H9 (cell line): Measurements from ENCODE around the gene HRH1. TPM values are rescaled to one million over a fixed set of nuclear protein-coding genes. Genes with fewer than 3 reads are reported as not detected.

Experiments used
- DNase-seq: peaks from one replicate; pipeline ENCODE4 v3.0.0-alpha.2; 2017
- H2AFZ ChIP-seq: one replicate; pipeline ENCODE4 v1.6.1; 2013; ENCODE audit warnings: mild to moderate bottlenecking, low read length, control low read depth, moderate library complexity
- H2AK5ac ChIP-seq: 2 replicates; pipeline ENCODE4 v1.6.1; 2013; ENCODE audit warnings: low read length, control low read depth, mixed read lengths; ENCODE audit not compliant: insufficient read length
- H2BK120ac ChIP-seq: one replicate; pipeline ENCODE4 v1.6.1; 2013; ENCODE audit warnings: low read depth, mild to moderate bottlenecking, low read length, control low read depth, inconsistent platforms; ENCODE audit not compliant: poor library complexity, severe bottlenecking
- H2BK12ac ChIP-seq: 2 replicates; pipeline ENCODE4 v1.6.1; 2013; ENCODE audit warnings: low read length, control low read depth, mixed read lengths, low read depth; ENCODE audit not compliant: insufficient read length
- H2BK15ac ChIP-seq: 2 replicates; pipeline ENCODE4 v1.6.1; 2013; ENCODE audit warnings: low read depth, low read length, control low read depth
- H2BK20ac ChIP-seq: one replicate; pipeline ENCODE4 v1.6.1; 2013; ENCODE audit warnings: low read depth, mild to moderate bottlenecking, low read length, control low read depth, inconsistent platforms; ENCODE audit not compliant: poor library complexity, severe bottlenecking
- H2BK5ac ChIP-seq: 2 replicates; pipeline ENCODE4 v1.6.1; 2013; ENCODE audit warnings: low read length, control low read depth, mixed read lengths; ENCODE audit not compliant: insufficient read length
- H3K14ac ChIP-seq: 2 replicates; pipeline ENCODE4 v1.6.1; 2013; ENCODE audit warnings: low read length, control low read depth; ENCODE audit not compliant: insufficient read depth
- H3K18ac ChIP-seq: 2 replicates; pipeline ENCODE4 v1.6.1; 2013; ENCODE audit warnings: low read depth, mild to moderate bottlenecking, mixed read lengths, low read length, control low read depth; ENCODE audit not compliant: insufficient read length
- H3K23ac ChIP-seq: 2 replicates; pipeline ENCODE4 v1.6.1; 2013; ENCODE audit warnings: low read length, control low read depth, mixed read lengths, low read depth; ENCODE audit not compliant: insufficient read length
- H3K23me2 ChIP-seq: 2 replicates; pipeline ENCODE4 v1.6.1; 2013; ENCODE audit warnings: low read depth, mild to moderate bottlenecking, mixed read lengths, low read length, control low read depth; ENCODE audit not compliant: insufficient read length, poor library complexity, severe bottlenecking
- H3K27ac ChIP-seq: 2 replicates; pipeline ENCODE4 v1.5.1; 2013; ENCODE audit warnings: low read length, control low read depth, mixed read lengths, low read depth; ENCODE audit not compliant: insufficient read length
- H3K27me3 ChIP-seq: 2 replicates; pipeline ENCODE4 v1.6.1; 2013; ENCODE audit warnings: low read length, control low read depth, inconsistent platforms; ENCODE audit not compliant: insufficient read depth
- H3K4ac ChIP-seq: 2 replicates; pipeline ENCODE4 v1.6.1; 2013; ENCODE audit warnings: low read depth, mild to moderate bottlenecking, control low read depth, inconsistent platforms, low read length, moderate library complexity
- H3K4me1 ChIP-seq: 2 replicates; pipeline ENCODE4 v1.6.1; 2013; ENCODE audit warnings: low read length, control low read depth, inconsistent platforms; ENCODE audit not compliant: insufficient read depth
- H3K4me2 ChIP-seq: 2 replicates; pipeline ENCODE4 v1.6.1; 2013; ENCODE audit warnings: low read length, control low read depth, mixed read lengths; ENCODE audit not compliant: insufficient read length, insufficient read depth
- H3K56ac ChIP-seq: 2 replicates; pipeline ENCODE4 v1.6.1; 2013; ENCODE audit warnings: low read depth, mild to moderate bottlenecking, mixed read lengths, low read length, control low read depth; ENCODE audit not compliant: insufficient read length
- H3K79me1 ChIP-seq: 2 replicates; pipeline ENCODE4 v1.6.1; 2013; ENCODE audit warnings: low read depth, mild to moderate bottlenecking, moderate library complexity, low read length, control low read depth, inconsistent platforms; ENCODE audit not compliant: insufficient read depth, poor library complexity, severe bottlenecking
- H3K79me2 ChIP-seq: 2 replicates; pipeline ENCODE4 v1.6.1; 2013; ENCODE audit warnings: low read length, control low read depth, inconsistent platforms; ENCODE audit not compliant: insufficient read depth
- H3K9ac ChIP-seq: 2 replicates; pipeline ENCODE4 v1.6.1; 2013; ENCODE audit warnings: low read length, control low read depth, mixed read lengths; ENCODE audit not compliant: insufficient read length; ENCODE audit errors: extremely low read depth
- H3K9me3 ChIP-seq: one replicate; pipeline ENCODE4 v1.6.1; 2013; ENCODE audit warnings: low read depth, low read length, inconsistent platforms; ENCODE audit not compliant: control insufficient read depth
- H3T11ph ChIP-seq: one replicate; pipeline ENCODE4 v1.6.1; 2013; ENCODE audit warnings: mild to moderate bottlenecking, low read length, control low read depth, inconsistent platforms
- H4K20me1 ChIP-seq: one replicate; pipeline ENCODE4 v1.6.1; 2013; ENCODE audit not compliant: control insufficient read depth, insufficient read length, insufficient read depth
- H4K5ac ChIP-seq: 2 replicates; pipeline ENCODE4 v1.6.1; 2013; ENCODE audit warnings: low read depth, mild to moderate bottlenecking, mixed read lengths, low read length, control low read depth; ENCODE audit not compliant: insufficient read length
- H4K8ac ChIP-seq: replicated peaks from 2 replicates; pipeline ENCODE4 v1.6.1; 2013; ENCODE audit warnings: low read length, control low read depth, mixed read lengths, low read depth; ENCODE audit not compliant: insufficient read length
- H4K91ac ChIP-seq: 2 replicates; pipeline ENCODE4 v1.6.1; 2013; ENCODE audit warnings: low read depth, mild to moderate bottlenecking, moderate library complexity, mixed read lengths, low read length, control low read depth; ENCODE audit not compliant: insufficient read length
- H3K27ac Mint-ChIP-seq, 3 experiments: 2 replicates in 2 of 3; 3 replicates in 1 of 3; pipeline ENCODE4 v1.8.0; 2020 to 2021; ENCODE audit warnings: mixed read lengths in 3 of 3, mild to moderate bottlenecking in 1 of 3, moderate library complexity in 1 of 3
- H3K27me3 Mint-ChIP-seq: 2 replicates; pipeline ENCODE4 v1.8.0; 2021; ENCODE audit warnings: low read depth, mild to moderate bottlenecking, moderate library complexity, mixed read lengths
- H3K36me3 Mint-ChIP-seq, 3 experiments: 2 replicates in 2 of 3; 3 replicates in 1 of 3; pipeline ENCODE4 v1.8.0; 2020 to 2021; ENCODE audit warnings: low read depth in 3 of 3, mixed read lengths in 3 of 3; ENCODE audit not compliant: insufficient read depth in 1 of 3
- H3K4me1 Mint-ChIP-seq, 2 experiments: 2 replicates each; pipeline ENCODE4 v1.8.0; 2020; ENCODE audit warnings: mixed read lengths in 2 of 2
- H3K4me3 Mint-ChIP-seq, 2 experiments: 2 replicates in 1 of 2; 3 replicates in 1 of 2; pipeline ENCODE4 v1.8.0; 2020 to 2021; ENCODE audit warnings: mild to moderate bottlenecking in 2 of 2, mixed read lengths in 2 of 2, moderate library complexity in 1 of 2
- H3K9me3 Mint-ChIP-seq, 2 experiments: 2 replicates in 1 of 2; 3 replicates in 1 of 2; pipeline ENCODE4 v1.8.0; 2020; ENCODE audit warnings: mild to moderate bottlenecking in 2 of 2, mixed read lengths in 2 of 2, moderate library complexity in 1 of 2
- WGBS: extraction: QIAGEN DNeasy Blood & Tissue Kit; methylation state at CpG from one replicate; pipeline ENCODE4 v1.1.7; 2013; ENCODE audit warnings: missing lambda C conversion rate, low lambda C conversion rate, mixed read lengths; ENCODE audit not compliant: insufficient read length; ENCODE audit errors: extremely low coverage; 5-methylcytosine and 5-hydroxymethylcytosine counted together
- total RNA-seq: library from RNA; stranded (reverse); gene quantifications from 2 replicates; pipeline ENCODE4 v1.2.1, GENCODE V29; 2021
- TF ChIP-seq, protein P1 (sequence below): fragments of 200-600 bp; sonication (generic); conservative IDR thresholded peaks from 3 replicates; pipeline ENCODE4 v1.8.0; 2021; ENCODE audit warnings: antibody characterized with exemption, mild to moderate bottlenecking

The HRH1 gene
- total RNA-seq, 1 experiment from 2014 or later, result 0.74 TPM

DNA sequence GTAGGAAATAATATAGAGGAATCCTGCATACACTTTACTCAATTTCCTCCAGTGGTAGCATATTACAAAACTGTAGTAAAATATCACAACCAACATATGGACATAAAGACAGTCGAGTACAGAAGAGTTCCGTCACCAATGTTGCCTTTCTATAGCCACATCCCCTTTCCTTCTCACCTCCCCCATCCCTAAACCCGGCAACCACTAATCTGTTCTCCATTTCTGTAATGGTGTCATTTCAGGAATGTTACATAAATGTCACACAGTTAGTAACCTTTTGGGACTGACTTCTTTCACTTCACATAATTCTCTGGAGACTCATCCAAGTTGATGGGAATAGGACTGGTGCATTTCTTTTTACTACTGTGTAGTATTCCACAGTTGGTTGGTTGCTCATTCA, 76.5 kb downstream of the HRH1 start:
- Histone ChIP-seq H2AFZ (no peak overlapping the region), H2BK5ac (no peak overlapping the region), H2BK120ac (no peak overlapping the region), H3K23ac (no peak overlapping the region), H3K23me2 (no peaks in the 10 kb centered on the region), H3K4me1 (no peaks in the 10 kb centered on the region; the same call in 1 of the 2 replicates), H3K79me1 (no peaks in the 10 kb centered on the region), H3T11ph (no peak overlapping the region), H4K8ac (no peak overlapping the region), H3K14ac (no peak overlapping the region), H2BK15ac (no peak overlapping the region), H4K5ac (no peak overlapping the region), H3K9ac (no peak overlapping the region), H4K91ac (no peak overlapping the region), H2BK20ac (no peak overlapping the region), H2BK12ac (no peak overlapping the region), H3K9me3 (no peaks in the 10 kb centered on the region), H3K56ac (no peak overlapping the region), H3K4ac (no peak overlapping the region), H4K20me1 (no peaks in the 10 kb centered on the region), H2AK5ac (no peak overlapping the region), H3K27ac (no peak overlapping the region), H3K4me2 (no peak overlapping the region), H3K79me2 (no peaks in the 10 kb centered on the region), H3K18ac (no peak overlapping the region), H3K27me3 (no peaks in the 10 kb centered on the region)
- TF ChIP-seq, protein P1, sequence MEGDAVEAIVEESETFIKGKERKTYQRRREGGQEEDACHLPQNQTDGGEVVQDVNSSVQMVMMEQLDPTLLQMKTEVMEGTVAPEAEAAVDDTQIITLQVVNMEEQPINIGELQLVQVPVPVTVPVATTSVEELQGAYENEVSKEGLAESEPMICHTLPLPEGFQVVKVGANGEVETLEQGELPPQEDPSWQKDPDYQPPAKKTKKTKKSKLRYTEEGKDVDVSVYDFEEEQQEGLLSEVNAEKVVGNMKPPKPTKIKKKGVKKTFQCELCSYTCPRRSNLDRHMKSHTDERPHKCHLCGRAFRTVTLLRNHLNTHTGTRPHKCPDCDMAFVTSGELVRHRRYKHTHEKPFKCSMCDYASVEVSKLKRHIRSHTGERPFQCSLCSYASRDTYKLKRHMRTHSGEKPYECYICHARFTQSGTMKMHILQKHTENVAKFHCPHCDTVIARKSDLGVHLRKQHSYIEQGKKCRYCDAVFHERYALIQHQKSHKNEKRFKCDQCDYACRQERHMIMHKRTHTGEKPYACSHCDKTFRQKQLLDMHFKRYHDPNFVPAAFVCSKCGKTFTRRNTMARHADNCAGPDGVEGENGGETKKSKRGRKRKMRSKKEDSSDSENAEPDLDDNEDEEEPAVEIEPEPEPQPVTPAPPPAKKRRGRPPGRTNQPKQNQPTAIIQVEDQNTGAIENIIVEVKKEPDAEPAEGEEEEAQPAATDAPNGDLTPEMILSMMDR, result no peak
- no peak overlapping the region for H3K27ac Mint-ChIP-seq
- H3K36me3 Mint-ChIP-seq, result no peaks in the 10 kb centered on the region
- H3K27me3 Mint-ChIP-seq, result peaks cover 6% of the 10 kb centered on the region
- H3K9me3 Mint-ChIP-seq, result no peaks in the 10 kb centered on the region
- H3K4me1 Mint-ChIP-seq, result peaks cover 0 to 5% of the 10 kb centered on the region in 2 experiments; a peak in 2 of 4 replicates
- no CpG with 5 or more reads among the region's 3 CpGs for WGBS
- H3K4me3 Mint-ChIP-seq, result no peak overlapping the region
- DNase-seq, result no peak
